ENCODE data around the gene AKNAD1. TPM values are rescaled to one million over a fixed set of nuclear protein-coding genes. Genes with fewer than 3 reads are reported as not detected.

AKNAD1 gene
- polyA plus RNA-seq, 1 of the 3 experiments (the other 2 are of a cell fraction): 0.71 TPM

- H3K4me2 ChIP-seq: no peak overlapping the region
- H3K27ac ChIP-seq (ENCODE audit: low read depth in 2 of 2, low read length in 1 of 2): no peak overlapping the region
- ChIA-PET CTCF (interaction anchor here (8.1 kb wide), 1 partner anchor 70 kb away, joined by 104 read pairs; no protein-coding TSS in a partner anchor), POLR2A (no interaction called here)
- H3F3A ChIP-seq (replicated peaks; ENCODE audit: insufficient read depth): peaks cover 20% of the 10 kb centered on the region
- H3K9me2 ChIP-seq: no peaks in the 10 kb centered on the region
- H3K4me3 ChIP-seq (ENCODE audit: low read depth in 2 of 2, low read length in 1 of 2): no peak overlapping the region
- H3K9me3 ChIP-seq: no peaks in the 10 kb centered on the region
- H2AFZ ChIP-seq (ENCODE audit: low read depth): no peak overlapping the region
- H3K9ac ChIP-seq: no peak overlapping the region
- WGBS (ENCODE audit: low lambda C conversion rate): 89% methylated on average over 3 of the region's 3 CpGs
- TF ChIP-seq RXRA (IDR thresholded peaks at IDR 0.05; ENCODE audit: borderline replicate concordance, low read depth): no peak
- no peak for TF ChIP-seq JUND (IDR thresholded peaks at IDR 0.05)
- TF ChIP-seq FOXJ3 (CRISPR knock-in tag; IDR thresholded peaks at IDR 0.05): no peak
- TF ChIP-seq NRF1 (IDR thresholded peaks at IDR 0.05; ENCODE audit: low read depth, low read length): no peak
- no peak for TF ChIP-seq REST (IDR thresholded peaks at IDR 0.05; ENCODE audit: low read depth, low read length)
- no peak for TF ChIP-seq POLR2AphosphoS5 (IDR thresholded peaks at IDR 0.05; ENCODE audit: low read depth, low read length)
- TF ChIP-seq MEF2A (IDR thresholded peaks at IDR 0.05; ENCODE audit: borderline replicate concordance, low read depth): no peak
- no peak for TF ChIP-seq ZBTB33 (IDR thresholded peaks at IDR 0.05; ENCODE audit: borderline replicate concordance, low read depth)
- no peak for TF ChIP-seq USF2 (IDR thresholded peaks at IDR 0.05; ENCODE audit: borderline replicate concordance, low read depth, low read length)
- H3K36me3 ChIP-seq (replicated peaks in 1 of 2; ENCODE audit: control insufficient read depth in 1 of 2, insufficient read depth in 2 of 2, low read length in 1 of 2): no peaks in the 10 kb centered on the region
- no peaks in the 10 kb centered on the region for H4K20me1 ChIP-seq (ENCODE audit: insufficient read depth)
- H3K4me1 ChIP-seq (ENCODE audit: control insufficient read depth in 1 of 2, insufficient read depth in 2 of 2, low read depth in 1 of 2, low read length in 1 of 2): peaks cover 9 to 17% of the 10 kb centered on the region in 2 experiments; a peak in 3 of 4 replicates
- no peaks in the 10 kb centered on the region for H3K79me2 ChIP-seq (ENCODE audit: insufficient read depth)
- no peak for DNase-seq
- no peaks in the 10 kb centered on the region for H3K27me3 ChIP-seq (ENCODE audit: insufficient read depth)
Measured at GRCh38 chr1:108826081-108826635, 30.7 kb downstream of the AKNAD1 start.

GRCh38 chr1:108824051-108824450 is 32.8 kb downstream of the AKNAD1 start:
- CTCF ChIA-PET: interaction anchor here (2.6 kb wide), 1 partner anchor 74 kb away, joined by 15 read pairs; no protein-coding TSS in a partner anchor
- peaks cover 2% of the 10 kb centered on the region for H3F3A ChIP-seq (replicated peaks; ENCODE audit: insufficient read depth)
- H3K27ac ChIP-seq (ENCODE audit: low read depth in 2 of 2, low read length in 1 of 2): no peak overlapping the region
- POLR2A ChIA-PET: no interaction called here
- H3K79me2 ChIP-seq (ENCODE audit: insufficient read depth): no peaks in the 10 kb centered on the region
- no peak overlapping the region for H3K4me3 ChIP-seq (ENCODE audit: low read depth in 2 of 2, low read length in 1 of 2)
- H3K27me3 ChIP-seq (ENCODE audit: insufficient read depth): no peaks in the 10 kb centered on the region
- H3K4me2 ChIP-seq: no peak overlapping the region
- H2AFZ ChIP-seq (ENCODE audit: low read depth): no peak overlapping the region
- H4K20me1 ChIP-seq (ENCODE audit: insufficient read depth): no peaks in the 10 kb centered on the region
- DNase-seq: no peak
- no peaks in the 10 kb centered on the region for H3K9me2 ChIP-seq
- peaks cover 0 to 3% of the 10 kb centered on the region in 2 experiments; a peak in 1 of 4 replicates for H3K4me1 ChIP-seq (ENCODE audit: control insufficient read depth in 1 of 2, insufficient read depth in 2 of 2, low read depth in 1 of 2, low read length in 1 of 2)
- no peaks in the 10 kb centered on the region for H3K36me3 ChIP-seq (replicated peaks in 1 of 2; ENCODE audit: control insufficient read depth in 1 of 2, insufficient read depth in 2 of 2, low read length in 1 of 2)
- H3K9ac ChIP-seq: no peak overlapping the region
- 80% methylated on average over 1 of the region's 3 CpGs for WGBS (ENCODE audit: low lambda C conversion rate)
- H3K9me3 ChIP-seq: no peaks in the 10 kb centered on the region
- TF ChIP-seq RFX5 (IDR thresholded peaks at IDR 0.05; ENCODE audit: low read length) (no peak), USF1 (IDR thresholded peaks at IDR 0.05; ENCODE audit: borderline replicate concordance, low read depth) (no peak), FOXJ3 (CRISPR knock-in tag; IDR thresholded peaks at IDR 0.05) (no peak), TCF12 (IDR thresholded peaks at IDR 0.05) (no peak), FOXM1 (IDR thresholded peaks at IDR 0.05; ENCODE audit: low read depth) (no peak), CTCF (IDR thresholded peaks at IDR 0.05) (no peak), CHD2 (IDR thresholded peaks at IDR 0.05; ENCODE audit: low read length, partially characterized antibody) (no peak), TAF1 (IDR thresholded peaks at IDR 0.05; ENCODE audit: borderline replicate concordance, low read depth, low read length) (no peak), POLR2AphosphoS5 (IDR thresholded peaks at IDR 0.05; ENCODE audit: low read depth, low read length) (no peak), FOSL2 (IDR thresholded peaks at IDR 0.05; ENCODE audit: borderline replicate concordance, low read depth) (no peak)
